Transverse colon (tissue), 3 donors: ENCODE results near the gene UIMC1.

Experiments used
- EP300 ChIP-seq: sonication (generic); formaldehyde crosslinking; IDR thresholded peaks from one replicate; pipeline ENCODE4 v1.6.1; 2017; ENCODE audit warnings: antibody characterized with exemption, low read depth
- POLR2A ChIP-seq: fragments of 450-650 bp; IDR thresholded peaks from one replicate; pipeline ENCODE4 v1.6.1; 2016; ENCODE audit warnings: antibody characterized with exemption, mild to moderate bottlenecking, moderate library complexity
- TF ChIP-seq, protein P1 (sequence below), 5 experiments: fragments of 200-600 bp in 3 of 5; fragments of 450-650 bp in 2 of 5; sonication (generic) in 3 of 5; IDR thresholded peaks; 1 replicate in 2 of 5; 2 replicates in 3 of 5; pipeline ENCODE4 v1.5.1; 2016 to 2017; ENCODE audit warnings: antibody characterized with exemption in 5 of 5, inconsistent platforms in 3 of 5, mild to moderate bottlenecking in 2 of 5, moderate library complexity in 1 of 5

DNA sequence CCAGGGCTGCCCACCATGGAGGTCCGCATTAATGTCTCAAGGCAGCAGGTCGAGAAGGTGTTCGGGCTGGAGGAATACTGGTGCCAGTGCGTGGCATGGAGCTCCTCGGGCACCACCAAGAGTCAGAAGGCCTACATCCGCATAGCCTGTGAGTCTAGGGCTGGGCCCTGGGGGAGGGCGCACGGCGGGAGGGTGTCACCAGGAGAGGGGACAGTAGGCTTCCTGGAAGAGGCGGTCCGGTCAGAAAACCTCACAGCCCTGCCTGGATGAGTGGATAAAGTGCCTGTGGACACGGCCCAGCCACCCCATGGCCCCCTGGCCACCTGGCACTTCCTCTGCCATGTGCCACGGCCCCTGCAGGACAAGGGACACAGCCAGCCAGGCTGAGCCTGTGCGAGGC is 138.5 kb downstream of the UIMC1 start:
- TF ChIP-seq, protein P1, sequence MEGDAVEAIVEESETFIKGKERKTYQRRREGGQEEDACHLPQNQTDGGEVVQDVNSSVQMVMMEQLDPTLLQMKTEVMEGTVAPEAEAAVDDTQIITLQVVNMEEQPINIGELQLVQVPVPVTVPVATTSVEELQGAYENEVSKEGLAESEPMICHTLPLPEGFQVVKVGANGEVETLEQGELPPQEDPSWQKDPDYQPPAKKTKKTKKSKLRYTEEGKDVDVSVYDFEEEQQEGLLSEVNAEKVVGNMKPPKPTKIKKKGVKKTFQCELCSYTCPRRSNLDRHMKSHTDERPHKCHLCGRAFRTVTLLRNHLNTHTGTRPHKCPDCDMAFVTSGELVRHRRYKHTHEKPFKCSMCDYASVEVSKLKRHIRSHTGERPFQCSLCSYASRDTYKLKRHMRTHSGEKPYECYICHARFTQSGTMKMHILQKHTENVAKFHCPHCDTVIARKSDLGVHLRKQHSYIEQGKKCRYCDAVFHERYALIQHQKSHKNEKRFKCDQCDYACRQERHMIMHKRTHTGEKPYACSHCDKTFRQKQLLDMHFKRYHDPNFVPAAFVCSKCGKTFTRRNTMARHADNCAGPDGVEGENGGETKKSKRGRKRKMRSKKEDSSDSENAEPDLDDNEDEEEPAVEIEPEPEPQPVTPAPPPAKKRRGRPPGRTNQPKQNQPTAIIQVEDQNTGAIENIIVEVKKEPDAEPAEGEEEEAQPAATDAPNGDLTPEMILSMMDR (IDR thresholded peaks at IDR 0.05) = no peak
- TF ChIP-seq EP300 (no peak), POLR2A (no peak)
